GM21423 (cell line): Measurements from ENCODE around the gene DYNC1I2.
"Not testable (repeated sequence)": the region's sequence is repeated elsewhere in the genome, so short reads cannot be mapped to it uniquely, and the experiment has no call there.

Experiments
- ATAC-seq: cut with Tn5 transposase; IDR thresholded peaks from one replicate; pipeline ENCODE4 v1.9.1; 2021; ENCODE audit warnings: mild to moderate bottlenecking, moderate library complexity; ENCODE audit not compliant: unreplicated experiment

Gene DYNC1I2

DNA sequence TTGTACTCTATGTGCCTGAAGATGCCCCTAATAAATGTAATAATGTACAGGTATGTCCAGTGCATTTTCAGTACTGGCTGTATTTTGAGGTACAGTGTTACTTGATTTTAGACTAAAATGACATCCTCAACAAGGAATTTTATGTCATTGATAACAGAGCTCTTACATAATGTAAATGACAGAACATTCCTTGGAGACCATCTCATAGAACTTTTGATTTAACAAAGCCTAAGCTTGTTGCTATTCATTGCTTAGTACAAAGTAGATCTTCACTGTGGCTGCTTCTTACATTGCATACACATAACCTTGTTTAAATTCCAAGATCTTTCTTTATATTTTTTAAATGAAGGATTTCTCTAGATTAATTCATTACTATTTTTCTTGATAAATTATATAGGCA lies 24.1 kb downstream of the DYNC1I2 start:
- no peak for ATAC-seq

DNA sequence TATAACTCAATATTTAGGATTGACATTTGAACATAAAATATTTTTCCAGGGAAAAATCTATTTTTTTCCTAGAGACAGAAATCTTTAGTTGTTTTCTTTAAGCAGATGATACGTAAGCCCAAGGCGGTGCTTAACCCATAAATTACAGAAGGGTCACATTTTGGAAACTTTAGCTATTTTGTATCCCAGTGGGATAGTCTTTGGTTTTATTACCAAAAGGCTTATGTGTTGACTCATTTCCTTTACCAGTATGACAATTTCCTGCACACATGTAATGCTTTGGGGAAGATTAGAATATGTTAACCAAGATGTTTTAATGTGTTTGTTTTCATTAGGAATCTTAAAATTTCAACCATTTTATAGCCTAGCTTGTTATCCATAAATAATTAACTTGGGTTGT lies 24.8 kb downstream of the DYNC1I2 start:
- no peak for ATAC-seq

DNA sequence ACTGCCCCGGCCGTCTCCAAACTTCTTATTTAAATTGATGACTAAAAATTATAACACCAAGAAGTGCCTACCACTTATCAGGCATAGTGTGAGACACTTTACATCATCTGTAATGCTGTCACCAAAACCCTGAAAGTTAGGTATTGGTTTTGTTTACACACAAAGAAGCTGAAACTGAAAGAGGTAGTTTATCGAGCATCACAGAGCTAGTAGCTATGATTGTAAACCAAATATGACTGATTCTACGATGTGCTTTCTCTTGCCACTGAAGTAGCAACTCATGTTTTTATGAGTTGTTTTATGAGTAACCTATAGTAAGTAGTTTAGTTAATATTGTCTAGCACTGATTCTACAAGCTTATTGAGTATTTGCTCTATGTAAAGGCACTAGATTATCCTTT lies 31.5 kb downstream of the DYNC1I2 start:
- ATAC-seq, result peak; percentile 78

DNA sequence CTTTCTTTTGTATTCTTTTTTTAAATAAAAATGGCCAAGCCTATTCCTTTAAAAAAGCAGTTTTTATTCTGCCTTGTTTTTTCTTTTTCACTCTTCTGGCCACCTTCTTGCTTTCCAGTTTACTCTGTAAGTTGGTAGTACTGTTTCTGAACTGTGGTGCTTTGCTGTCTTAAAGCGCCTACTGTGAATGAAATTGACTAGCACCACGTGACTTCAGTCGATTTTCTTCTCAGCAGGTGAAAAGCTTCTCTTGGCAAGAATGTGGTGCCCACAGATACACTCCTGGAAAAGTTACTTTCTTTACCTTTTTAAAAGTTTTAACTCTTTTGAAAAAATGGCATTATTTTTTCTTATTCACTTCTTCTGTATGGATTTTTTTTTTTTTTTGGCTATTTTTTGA lies 32.4 kb downstream of the DYNC1I2 start:
- ATAC-seq, result no peak

DNA sequence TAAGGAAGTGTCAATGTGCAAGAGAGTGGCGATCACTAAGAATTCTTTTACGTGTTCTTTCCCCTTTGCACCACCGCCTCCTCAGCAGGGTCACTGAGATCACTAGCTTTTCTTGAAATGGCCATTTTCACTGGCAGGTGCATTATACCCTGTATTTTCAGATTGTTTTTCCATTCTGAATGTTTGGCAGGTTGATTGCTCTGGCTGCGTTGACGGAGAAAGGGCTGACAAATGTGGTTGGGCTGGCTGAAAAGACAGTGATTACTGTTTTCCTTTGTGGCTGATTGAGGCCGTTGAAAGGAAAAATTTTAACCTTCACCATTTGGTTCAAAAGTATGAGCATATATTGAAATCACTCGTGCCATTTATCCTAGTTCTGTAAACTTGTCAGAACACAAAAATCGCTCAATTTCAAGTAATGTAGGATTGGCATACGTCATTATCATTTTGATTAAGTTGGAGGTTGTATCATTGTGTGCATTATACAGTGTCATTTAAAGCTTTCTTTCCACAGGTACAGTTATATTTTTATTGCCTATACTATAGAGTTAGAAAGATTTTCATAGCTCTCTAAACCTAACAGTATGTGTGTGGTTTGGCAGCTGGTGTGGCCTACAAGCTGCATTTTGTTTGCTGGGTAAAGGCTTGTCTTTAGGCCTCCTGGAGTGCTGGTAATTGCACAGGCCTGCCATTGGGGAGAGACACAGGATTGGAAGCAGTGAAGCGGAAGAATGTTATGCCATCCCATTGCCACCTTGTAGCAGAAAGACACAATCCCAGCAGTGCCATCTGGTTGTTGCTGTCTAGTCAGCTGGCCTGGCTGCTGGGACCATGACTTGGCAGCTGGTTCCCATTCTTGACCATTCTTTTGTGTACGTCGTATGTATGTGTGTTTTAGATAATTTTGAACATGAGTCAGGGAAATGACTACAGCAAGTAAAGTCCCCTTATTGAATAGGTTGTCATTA lies 36.7 kb downstream of the DYNC1I2 start:
- no peak for ATAC-seq

DNA sequence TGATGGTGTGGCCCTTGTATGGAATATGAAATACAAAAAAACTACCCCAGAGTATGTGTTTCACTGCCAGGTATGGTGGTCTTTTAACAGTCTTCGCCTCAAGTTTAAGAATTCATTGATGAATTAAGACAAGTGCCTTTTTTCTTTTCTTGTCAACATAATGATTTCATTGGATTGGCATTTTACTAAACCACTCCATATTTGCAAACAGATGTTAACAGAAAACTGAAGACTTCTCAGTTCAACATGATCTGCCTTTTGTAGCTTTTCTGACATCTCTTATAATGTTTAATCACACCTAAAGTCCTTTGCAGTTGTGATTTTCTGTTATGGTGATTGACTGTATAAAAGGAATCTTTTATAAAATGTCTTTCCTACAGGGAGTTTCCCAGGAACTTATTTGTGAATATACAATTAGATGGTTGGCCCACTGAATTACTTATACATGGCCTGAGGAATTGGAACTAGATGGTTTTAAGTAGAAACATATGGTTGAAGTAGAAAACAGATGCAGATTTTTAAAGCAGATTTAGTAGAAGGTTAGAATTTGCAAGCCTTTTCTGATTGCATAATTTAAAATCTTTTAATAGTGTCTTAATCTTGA lies 39.7 kb downstream of the DYNC1I2 start:
- ATAC-seq, result no peak

DNA sequence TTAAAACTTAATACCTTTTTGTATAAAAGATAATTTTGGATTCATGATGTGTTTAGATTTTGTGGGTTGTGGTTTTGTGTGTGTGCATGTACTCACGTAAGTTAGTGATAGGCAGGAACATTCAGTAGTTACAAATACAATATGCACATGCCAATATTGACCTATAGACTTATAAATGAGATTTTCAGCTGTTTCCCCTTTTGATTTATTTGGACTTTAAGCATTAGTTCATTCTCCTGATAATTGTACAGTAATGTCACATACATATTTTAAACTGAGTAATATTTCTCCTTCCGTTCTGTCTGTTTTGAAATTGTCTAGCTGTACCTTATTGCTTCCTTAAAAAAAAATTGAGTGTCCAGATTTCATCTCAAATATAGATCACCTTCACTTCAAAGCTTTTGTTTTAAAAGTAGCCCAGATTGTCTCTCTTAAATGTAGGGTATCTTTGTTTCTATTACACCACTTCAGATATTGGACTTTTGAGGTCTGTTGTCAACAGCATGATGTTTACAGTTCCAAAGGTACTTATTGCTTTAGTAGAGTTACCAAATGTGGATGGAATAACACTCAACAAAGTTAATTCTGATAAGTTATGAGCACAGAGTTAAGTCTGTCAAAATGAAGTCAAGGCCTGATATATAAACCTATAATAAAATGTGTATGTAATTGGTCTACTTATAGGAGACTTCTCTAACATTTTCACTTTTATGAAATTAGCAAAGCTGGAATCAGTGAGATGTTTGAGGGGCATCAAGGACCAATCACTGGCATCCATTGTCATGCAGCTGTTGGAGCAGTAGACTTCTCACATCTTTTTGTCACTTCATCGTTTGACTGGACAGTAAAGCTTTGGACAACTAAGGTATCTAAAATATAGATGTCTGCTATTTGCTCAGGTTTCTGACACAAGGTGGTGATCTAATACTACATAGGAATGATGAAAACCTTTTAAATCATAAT lies 42.0 kb downstream of the DYNC1I2 start:
- no peak for ATAC-seq

DNA sequence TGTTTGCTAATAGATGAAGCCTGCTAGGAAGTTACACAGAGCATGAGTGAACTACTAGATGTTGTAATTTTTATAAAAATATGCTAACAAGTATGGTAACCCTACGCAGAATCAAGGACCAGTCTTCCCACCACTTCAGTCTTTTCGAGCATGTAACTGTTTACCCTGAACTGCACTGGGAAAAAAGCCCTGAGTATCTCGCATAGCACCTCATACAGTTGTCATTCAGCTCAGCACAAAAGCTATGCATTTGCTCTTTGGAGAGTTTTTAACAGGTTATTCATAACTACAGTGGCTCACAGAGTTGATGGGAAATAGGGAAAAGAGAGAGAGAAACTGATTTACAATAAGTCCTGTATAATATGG lies 42.7 kb downstream of the DYNC1I2 start:
- ATAC-seq, result no peak

DNA sequence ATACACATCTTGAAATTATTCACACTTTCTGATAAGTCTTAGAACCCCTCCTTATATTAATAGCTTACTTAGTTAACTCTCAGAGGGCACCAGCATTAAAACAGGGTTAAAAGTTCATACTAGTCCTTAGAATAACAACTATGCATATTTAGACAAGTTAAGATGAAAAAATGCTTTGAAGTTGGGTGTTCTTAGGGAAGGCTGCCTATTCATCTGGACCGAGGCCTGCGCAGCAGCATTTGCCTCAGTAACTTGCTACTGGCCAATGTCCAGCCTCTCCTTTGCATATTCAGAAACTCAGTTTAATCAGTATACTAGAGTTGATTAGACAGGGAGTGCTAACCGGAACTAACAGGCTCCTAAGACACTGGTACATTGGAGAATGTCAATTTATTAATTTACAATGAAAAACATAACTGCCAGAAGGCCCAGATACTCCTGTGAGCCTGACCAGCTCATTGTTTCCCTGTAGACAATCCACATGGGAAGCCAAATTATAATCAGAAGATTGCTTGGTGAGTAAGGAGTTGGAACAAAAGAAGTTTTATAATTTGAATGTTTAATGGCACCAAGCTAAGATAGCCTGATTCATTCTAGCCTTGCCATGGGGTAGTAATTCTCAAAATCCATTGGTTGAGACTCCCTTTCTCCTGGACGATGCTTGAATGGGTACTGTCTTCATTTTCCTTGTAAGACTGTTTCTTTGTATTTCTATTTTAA lies 48.9 kb downstream of the DYNC1I2 start:
- ATAC-seq, result no peak

DNA sequence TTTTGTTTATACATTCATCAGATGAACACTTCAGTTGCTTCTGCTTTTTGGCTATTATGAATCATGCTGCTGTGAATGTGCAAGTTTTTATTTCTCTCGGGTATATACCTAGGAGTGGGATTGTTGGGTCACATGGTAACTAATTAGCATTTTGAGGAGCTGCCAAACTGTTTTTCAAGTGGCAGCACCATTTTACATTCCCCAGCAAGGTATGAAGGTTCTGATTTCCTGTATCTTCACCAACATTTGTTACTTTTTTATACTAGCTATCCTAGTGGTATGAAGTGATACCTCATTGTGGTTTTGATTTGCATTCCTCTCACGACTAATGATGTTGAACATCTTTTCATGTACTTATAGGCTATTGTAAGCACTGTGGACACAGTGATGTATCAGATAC lies 53.9 kb downstream of the DYNC1I2 start:
- ATAC-seq, result no peak

DNA sequence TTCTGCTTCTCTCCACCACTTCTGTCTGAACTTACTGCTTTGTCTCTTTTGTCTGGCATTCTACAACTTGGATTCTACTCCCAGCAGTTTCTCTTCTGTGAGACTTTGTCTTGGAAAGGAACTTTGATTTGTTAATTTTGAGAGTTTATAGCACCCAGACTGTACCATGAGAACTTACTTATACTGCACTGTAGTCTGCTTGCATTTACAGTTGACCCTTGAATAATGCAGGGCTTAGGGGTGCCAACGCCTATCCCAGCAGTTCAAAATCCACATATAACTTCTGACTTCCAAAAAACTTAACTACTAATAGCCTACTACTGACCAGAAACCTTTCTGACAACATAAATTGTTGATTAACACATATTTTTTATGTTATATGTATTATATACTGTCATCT lies 55.5 kb downstream of the DYNC1I2 start:
- no peak for ATAC-seq

DNA sequence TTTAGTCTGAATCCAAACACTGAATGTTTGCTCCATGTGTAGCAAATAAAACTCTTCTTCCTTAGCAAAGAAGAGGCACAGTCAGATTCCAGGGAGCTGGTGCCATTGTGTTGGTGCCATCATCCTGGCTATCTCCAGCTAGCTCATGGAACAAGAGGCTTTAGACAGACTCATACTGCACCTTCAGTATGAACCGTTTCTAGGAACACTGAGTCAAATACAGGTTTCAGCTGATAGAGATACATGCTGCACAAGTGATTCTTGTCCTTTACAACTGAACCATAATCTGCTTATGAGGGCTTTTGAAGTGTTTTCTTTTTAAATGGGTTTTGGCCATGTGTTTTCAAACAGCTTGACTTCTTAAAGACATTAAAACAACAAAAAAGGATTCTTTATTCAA lies 57.9 kb downstream of the DYNC1I2 start:
- no peak for ATAC-seq

DNA sequence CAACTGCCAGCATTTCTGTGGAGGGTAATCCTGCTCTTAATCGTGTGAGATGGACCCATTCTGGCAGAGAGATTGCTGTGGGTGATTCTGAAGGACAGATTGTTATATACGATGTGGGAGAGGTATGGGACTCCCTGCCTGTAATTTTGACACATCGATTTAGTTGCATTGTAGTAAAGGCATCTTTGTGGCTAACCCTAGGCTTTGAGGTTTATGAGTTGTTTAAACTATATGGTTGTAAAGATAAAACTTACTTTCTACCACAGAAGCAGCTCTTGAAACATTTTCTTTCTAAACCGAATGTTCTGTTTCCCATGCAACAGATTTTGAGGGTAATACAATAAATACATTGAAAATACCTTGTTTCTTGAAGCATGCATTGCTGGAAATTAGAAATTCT lies 58.5 kb downstream of the DYNC1I2 start:
- ATAC-seq, result no peak

DNA sequence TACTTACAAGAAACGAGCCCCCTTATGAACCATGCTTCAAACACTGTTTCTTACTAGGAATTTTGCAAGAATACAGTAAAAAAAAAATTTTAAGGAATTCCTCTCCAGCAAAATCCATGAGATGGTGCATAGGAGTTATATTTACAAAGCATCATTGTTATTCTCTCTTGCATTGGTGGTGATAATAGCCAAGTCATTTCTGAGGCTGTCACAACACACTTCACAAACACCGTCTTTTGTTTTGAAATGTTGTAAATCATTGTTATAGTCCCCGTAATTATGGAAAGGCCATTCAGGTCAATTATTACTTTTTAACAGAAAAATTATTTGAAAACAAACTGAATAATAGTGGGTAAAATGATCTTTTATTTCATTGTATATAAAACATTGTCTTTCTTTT lies 60.1 kb downstream of the DYNC1I2 start:
- no peak for ATAC-seq

DNA sequence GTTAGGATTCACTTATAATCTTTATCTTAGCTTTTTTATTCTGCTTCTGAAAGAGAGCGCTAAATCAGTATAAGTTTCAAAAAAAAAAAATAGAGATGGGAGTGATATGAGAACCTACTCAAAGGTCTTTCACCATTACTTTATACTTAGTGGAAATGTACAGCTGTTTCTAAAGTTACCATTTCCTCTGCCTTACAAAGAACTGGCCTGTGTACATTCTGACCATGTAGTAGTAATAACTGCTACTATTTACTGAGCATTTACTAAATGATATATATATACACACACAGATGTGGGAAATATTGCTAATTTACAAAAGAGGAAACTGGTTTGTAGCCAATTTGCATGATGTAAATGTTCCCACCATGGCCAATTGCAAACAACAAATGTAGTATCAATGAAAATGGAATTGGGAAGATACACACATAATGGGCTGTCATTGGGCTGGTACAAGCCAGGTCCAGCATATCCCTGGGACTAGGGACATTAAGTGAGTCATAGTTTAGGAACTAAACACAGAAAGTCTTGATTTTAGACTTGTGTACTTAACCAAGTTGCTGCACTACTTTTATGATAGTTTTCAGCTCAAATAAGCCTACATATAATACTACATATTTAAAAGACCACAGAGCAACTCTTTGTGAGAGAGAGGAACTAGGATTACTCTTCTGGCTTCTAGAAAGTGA lies 67.1 kb downstream of the DYNC1I2 start:
- ATAC-seq, result no peak

DNA sequence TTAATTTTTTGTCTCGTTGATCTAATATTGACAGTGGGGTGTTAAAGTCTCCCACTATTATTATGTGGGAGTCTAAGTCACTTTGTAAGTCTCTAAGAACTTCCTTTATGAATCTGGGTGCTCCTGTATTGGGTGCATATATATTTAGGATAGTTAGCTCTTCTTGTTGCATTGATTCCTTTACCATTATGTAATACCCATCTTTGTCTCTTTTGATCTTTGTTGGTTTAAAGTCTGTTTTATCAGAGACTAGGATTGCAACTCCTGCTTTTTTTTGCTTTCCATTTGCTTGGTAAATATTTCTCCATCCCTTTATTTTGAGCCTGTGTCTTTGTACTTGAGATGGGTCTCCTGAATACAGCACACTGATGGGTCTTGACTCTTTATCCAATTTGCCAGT lies 71.5 kb downstream of the DYNC1I2 start:
- not testable (repeated sequence) for ATAC-seq

DNA sequence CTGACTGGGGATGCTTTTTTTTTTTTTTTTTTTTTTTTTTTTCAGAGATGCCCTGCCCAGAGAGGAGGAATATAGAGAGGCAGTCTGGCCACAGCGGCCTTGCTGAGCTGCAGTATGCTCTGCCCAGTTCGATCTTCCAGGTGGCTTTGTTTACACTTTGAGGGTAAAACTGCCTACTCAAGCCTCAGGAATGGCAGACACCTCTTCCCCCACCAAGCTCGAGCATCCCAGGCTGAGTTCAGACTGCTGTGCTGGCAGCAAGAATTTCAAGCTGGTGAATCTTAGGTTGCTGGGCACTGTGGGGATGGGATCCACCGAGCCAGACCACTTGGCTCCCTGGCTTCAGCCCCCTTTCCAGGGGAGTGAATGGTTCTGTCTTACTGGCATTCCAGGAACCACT lies 73.9 kb downstream of the DYNC1I2 start:
- ATAC-seq, result not testable (repeated sequence)

DNA sequence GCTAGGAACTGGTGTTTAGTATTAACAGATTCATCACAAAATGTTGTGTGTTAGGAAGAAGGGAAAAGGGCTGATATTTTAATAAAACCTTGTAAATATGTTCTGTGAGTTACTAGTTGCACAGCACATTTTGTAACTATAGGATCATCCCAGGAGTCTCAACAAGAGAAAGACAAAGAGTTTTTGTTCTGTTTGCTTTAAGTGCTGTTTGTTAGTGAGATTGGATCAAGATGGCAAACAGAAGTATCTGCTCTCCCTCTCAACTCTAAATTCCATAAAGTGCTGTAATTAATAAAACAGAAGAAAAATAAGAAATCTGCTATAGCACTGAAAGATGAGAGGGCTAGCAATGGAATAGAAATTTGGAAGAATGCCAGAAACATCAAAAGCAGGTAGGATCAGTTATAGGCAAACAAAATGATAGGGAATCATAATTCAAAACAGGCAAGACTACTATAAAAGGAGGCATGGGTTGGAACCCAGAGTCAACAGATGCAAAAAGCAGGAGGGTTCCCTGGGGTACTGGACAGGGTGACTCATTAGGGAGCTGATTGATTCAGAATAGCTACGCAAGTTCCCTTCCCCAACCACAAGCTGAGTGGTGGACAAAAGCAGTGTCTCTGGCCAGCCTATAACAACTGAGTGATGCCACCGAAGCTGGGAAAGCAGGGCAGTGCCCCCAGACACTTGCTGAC lies 75.8 kb downstream of the DYNC1I2 start:
- no peak for ATAC-seq

DNA sequence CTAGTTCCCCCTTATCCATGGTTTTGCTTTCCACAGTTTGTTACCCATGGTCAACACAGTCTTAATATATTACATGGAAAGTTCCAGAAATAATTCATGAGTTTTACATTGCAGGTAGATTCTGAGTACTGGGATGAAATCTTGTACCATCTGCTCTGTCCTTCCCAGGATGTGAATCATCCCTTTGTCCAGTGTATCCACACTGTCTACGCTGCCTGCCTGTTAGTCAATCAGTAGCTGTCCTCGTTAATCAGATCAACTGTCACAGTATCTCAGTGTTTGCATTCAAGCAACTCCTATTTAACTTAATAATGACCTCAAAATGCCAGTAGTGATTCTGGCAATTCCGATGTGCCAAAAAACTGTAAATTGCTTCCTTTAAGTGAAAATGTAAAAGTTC lies 76.3 kb downstream of the DYNC1I2 start:
- ATAC-seq, result no peak

DNA sequence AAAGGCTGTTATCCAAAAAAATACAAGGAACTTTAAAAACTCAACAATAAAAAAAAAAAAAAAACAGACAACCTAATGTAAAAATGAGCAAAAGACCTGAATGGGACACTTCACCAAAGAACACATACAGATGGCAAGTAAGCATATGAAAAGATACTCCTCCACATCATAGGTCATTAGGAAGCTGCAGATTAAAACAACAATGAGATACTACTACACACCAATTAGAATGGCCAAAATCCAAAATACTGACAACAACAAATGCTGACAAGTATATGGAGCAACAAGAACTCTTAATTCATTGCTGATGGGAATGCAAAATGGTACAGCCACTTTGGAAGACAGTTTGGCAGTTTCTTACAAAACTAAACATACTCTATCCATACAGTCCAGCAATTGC lies 84.2 kb downstream of the DYNC1I2 start:
- no peak for ATAC-seq
